HL-60 (cell line): ENCODE measurements around the gene RERE.

ENCODE experiments used
- DNase-seq, 2 experiments: peaks; one replicate each; pipeline ENCODE4 v3.0.0-alpha.2; 2010 to 2020; ENCODE audit warnings: low read depth in 1 of 2, low spot score in 1 of 2
- H3K27ac ChIP-seq: fragments of 250-450 bp; sonication (Bioruptor Pico); replicated peaks from 2 replicates; pipeline ENCODE4 v1.5.1; 2020; ENCODE audit warnings: mild to moderate bottlenecking, moderate library complexity
- H3K27me3 ChIP-seq: fragments of 250-450 bp; sonication (Bioruptor Pico); 2 replicates; pipeline ENCODE4 v1.5.1; 2021; ENCODE audit warnings: mild to moderate bottlenecking, moderate library complexity; ENCODE audit not compliant: insufficient read depth, poor library complexity, severe bottlenecking
- H3K4me3 ChIP-seq: replicated peaks from 2 replicates; pipeline ENCODE4 v1.5.1; 2011; ENCODE audit warnings: mild to moderate bottlenecking, control low read depth, low read length; ENCODE audit not compliant: insufficient read depth
- CTCF ChIP-seq: IDR thresholded peaks from one replicate; pipeline ENCODE4 v1.5.1; 2011; ENCODE audit warnings: low read length, control low read depth, inconsistent platforms; ENCODE audit not compliant: insufficient read depth
- GABPA ChIP-seq: IDR thresholded peaks from 2 replicates; pipeline ENCODE4 v1.6.1; 2012; ENCODE audit warnings: low read depth
- POLR2AphosphoS5 ChIP-seq: IDR thresholded peaks from 2 replicates; pipeline ENCODE4 v1.6.1; 2012; ENCODE audit warnings: low read depth
- REST ChIP-seq: IDR thresholded peaks from 2 replicates; pipeline ENCODE4 v1.6.1; 2012; ENCODE audit warnings: low read depth; ENCODE audit not compliant: insufficient replicate concordance
- SPI1 ChIP-seq: IDR thresholded peaks from 2 replicates; pipeline ENCODE4 v1.6.1; 2012; ENCODE audit warnings: low read depth, mild to moderate bottlenecking, borderline replicate concordance

The RERE gene

GRCh38 chr1:8716238-8716637, 101.2 kb downstream of the RERE start:
- H3K27me3 ChIP-seq: no peaks in the 10 kb centered on the region
- no peak for DNase-seq
- H3K27ac ChIP-seq: no peak overlapping the region
- TF ChIP-seq GABPA (no peak), REST (no peak), SPI1 (no peak), CTCF (no peak), POLR2AphosphoS5 (no peak)
- no peak overlapping the region for H3K4me3 ChIP-seq

- peak overlapping the region; percentile 98 for H3K27ac ChIP-seq
- H3K4me3 ChIP-seq: no peak overlapping the region
- no peak for DNase-seq
- no peaks in the 10 kb centered on the region for H3K27me3 ChIP-seq
- TF ChIP-seq REST: no peak
- no peak for TF ChIP-seq SPI1
- TF ChIP-seq GABPA: no peak
- TF ChIP-seq CTCF: no peak
- TF ChIP-seq POLR2AphosphoS5: no peak
Observed at GRCh38 chr1:8714173-8714572, 103.3 kb downstream of the RERE start.

GRCh38 chr1:8712413-8713231, 104.8 kb downstream of the RERE start:
- Histone ChIP-seq H3K4me3 (no peak overlapping the region), H3K27me3 (no peaks in the 10 kb centered on the region), H3K27ac (peak overlapping the region; percentile 98)
- TF ChIP-seq POLR2AphosphoS5: no peak; the same call in 1 of the 2 replicates
- TF ChIP-seq REST: no peak
- peak; percentile 97 for TF ChIP-seq SPI1
- TF ChIP-seq GABPA: no peak
- no peak for TF ChIP-seq CTCF
- DNase-seq: peak in 1 of 2 experiments; percentile 74
